HepG2 (cell line): ENCODE measurements around the gene C1orf74. TPM values are rescaled to one million over a fixed set of nuclear protein-coding genes. Genes with fewer than 3 reads are reported as not detected.

Experiments
- HDAC1 ChIP-seq: sonication (generic); formaldehyde crosslinking; IDR thresholded peaks from 2 replicates; pipeline ENCODE4 v1.5.1; 2020; ENCODE audit warnings: mild to moderate bottlenecking, missing genetic modification reagents
- MAFF ChIP-seq: IDR thresholded peaks from 2 replicates; pipeline ENCODE4 v1.6.1; 2011; ENCODE audit warnings: low read depth, low read length, improper control_type of control experiment
- MED13 ChIP-seq: sonication (generic); formaldehyde crosslinking; IDR thresholded peaks from 2 replicates; pipeline ENCODE4 v1.5.0; 2020; ENCODE audit warnings: missing genetic modification reagents
- SALL2 ChIP-seq: sonication (generic); formaldehyde crosslinking; IDR thresholded peaks from 2 replicates; pipeline ENCODE4 v1.8.1; 2023; ENCODE audit warnings: mild to moderate bottlenecking, missing genetic modification reagents, inconsistent platforms
- STAT5B ChIP-seq: sonication (generic); formaldehyde crosslinking; IDR thresholded peaks from 2 replicates; pipeline ENCODE4 v1.4.0; 2020; ENCODE audit warnings: missing genetic modification reagents
- ZEB1 ChIP-seq: IDR thresholded peaks from 2 replicates; pipeline ENCODE4 v1.6.1; 2012; ENCODE audit warnings: mild to moderate bottlenecking, low read depth, inconsistent platforms; ENCODE audit not compliant: insufficient replicate concordance
- ZFP37 ChIP-seq: sonication (generic); formaldehyde crosslinking; IDR thresholded peaks from 2 replicates; pipeline ENCODE4 v1.4.0; 2020; ENCODE audit warnings: missing genetic modification reagents, borderline replicate concordance
- ZFP90 ChIP-seq: sonication (generic); formaldehyde crosslinking; IDR thresholded peaks from 2 replicates; pipeline ENCODE4 v1.8.0; 2022; ENCODE audit warnings: missing genetic modification reagents, mild to moderate bottlenecking, inconsistent platforms, borderline replicate concordance
- ZNF530 ChIP-seq: sonication (generic); formaldehyde crosslinking; IDR thresholded peaks from 2 replicates; pipeline ENCODE4 v1.5.0; 2020; ENCODE audit warnings: low read depth, mild to moderate bottlenecking, missing genetic modification reagents
- ZNF598 ChIP-seq: sonication (generic); formaldehyde crosslinking; IDR thresholded peaks from 2 replicates; pipeline ENCODE4 v1.5.1; 2020; ENCODE audit warnings: mild to moderate bottlenecking, missing genetic modification reagents, borderline replicate concordance
- ZNF703 ChIP-seq: sonication (generic); formaldehyde crosslinking; IDR thresholded peaks from 2 replicates; pipeline ENCODE4 v1.5.1; 2020; ENCODE audit warnings: missing genetic modification reagents, mild to moderate bottlenecking, moderate library complexity, borderline replicate concordance
- ZNF737 ChIP-seq: sonication (generic); formaldehyde crosslinking; IDR thresholded peaks from 2 replicates; pipeline ENCODE4 v1.5.0; 2020; ENCODE audit warnings: missing genetic modification reagents, mild to moderate bottlenecking, borderline replicate concordance
- polyA plus RNA-seq, 8 experiments: library from polyadenylated mRNA; depleted of rRNA in 3 of 8; stranded (reverse) in 7 of 8; unstranded in 1 of 8; fragments of >200 nt; fragmentation: Illumina TruSeq in 4 of 8; extraction: Trizol in 4 of 8; gene quantifications; 2 replicates each; pipeline versions ENCODE4 v1.2.1 to v1.2.3, GENCODE V29; 2011 to 2016; ENCODE audit warnings: low read depth in 4 of 8, missing spikeins in 1 of 8, mixed read lengths in 1 of 8; ENCODE audit not compliant: insufficient read depth in 1 of 8
- total RNA-seq, 5 experiments: library from RNA; depleted of rRNA; stranded (reverse); fragments of >200 nt; fragmentation: Illumina TruSeq; extraction: Trizol; gene quantifications; 2 replicates each; pipeline ENCODE4 v1.2.3, GENCODE V29; 2016; ENCODE audit warnings: low read depth in 1 of 5
- TF ChIP-seq, protein P1 (sequence below), 2 experiments: sonication (generic) in 1 of 2; formaldehyde crosslinking in 1 of 2; IDR thresholded peaks; 2 replicates each; pipeline versions ENCODE4 v1.4.0 to v1.6.1; 2018 to 2020; ENCODE audit warnings: missing genetic modification reagents in 2 of 2, borderline replicate concordance in 1 of 2, low read depth in 1 of 2, mild to moderate bottlenecking in 1 of 2, missing biosample characterization in 1 of 2
- TF ChIP-seq, protein P2 (sequence below): sonication (generic); formaldehyde crosslinking; IDR thresholded peaks from 2 replicates; pipeline ENCODE4 v1.4.0; 2020; ENCODE audit warnings: missing genetic modification reagents
- TF ChIP-seq, protein P3 (sequence below): sonication (generic); formaldehyde crosslinking; IDR thresholded peaks from 2 replicates; pipeline ENCODE4 v1.5.0; 2020; ENCODE audit warnings: mild to moderate bottlenecking, missing genetic modification reagents
- TF ChIP-seq, protein P4 (sequence below): sonication (generic); formaldehyde crosslinking; conservative IDR thresholded peaks from 2 replicates; pipeline ENCODE4 v1.8.0; 2022; ENCODE audit warnings: missing genetic modification reagents
- TF ChIP-seq, protein P5 (sequence below): sonication (generic); formaldehyde crosslinking; IDR thresholded peaks from 2 replicates; pipeline ENCODE4 v1.4.0; 2020; ENCODE audit warnings: mild to moderate bottlenecking, missing genetic modification reagents

Gene C1orf74
- total and polyA plus RNA-seq, 2 of the 13 experiments (the other 11 are each of a cell fraction or from before 2014, with no cell fraction given), result 0.33 to 0.71 TPM

DNA sequence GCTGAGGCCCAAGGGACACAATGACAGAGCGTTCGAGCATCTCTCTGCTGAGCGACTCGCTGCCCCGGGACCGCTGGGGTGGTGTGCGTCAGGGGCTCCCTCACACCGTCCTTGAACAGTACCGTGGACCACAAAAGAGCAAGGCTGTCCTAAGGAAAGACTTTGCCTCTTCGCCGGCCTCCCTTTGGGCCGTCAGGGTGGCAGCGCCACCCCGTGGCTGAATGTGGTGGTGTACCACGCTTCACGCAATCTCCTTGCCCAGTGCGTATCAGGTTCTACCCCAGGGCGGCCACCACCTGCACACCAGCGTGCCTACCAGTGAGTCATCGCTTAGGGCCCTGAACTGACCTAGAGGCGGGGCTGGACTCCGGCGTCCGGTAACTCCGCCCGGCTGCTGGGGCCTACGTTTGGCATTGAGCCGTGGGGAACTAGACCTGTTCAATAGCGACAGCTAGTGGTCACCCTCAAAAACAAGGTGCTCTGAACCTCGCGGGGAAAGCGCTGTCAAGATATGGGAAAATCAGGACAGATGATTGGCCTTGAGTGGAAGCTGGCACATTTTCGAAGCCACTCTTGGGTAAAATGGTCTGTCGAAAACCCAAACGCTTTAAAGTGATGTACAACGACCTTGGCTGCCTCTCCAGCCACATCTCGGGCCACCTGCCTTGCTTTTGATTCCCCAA lies 36.6 kb downstream of the C1orf74 start (continued):
- TF ChIP-seq HDAC1 (CRISPR knock-in tag), result no peak
- no peak for TF ChIP-seq SALL2 (CRISPR knock-in tag)
- TF ChIP-seq MED13 (CRISPR knock-in tag), result no peak
- no peak for TF ChIP-seq ZNF530
- TF ChIP-seq ZFP90 (CRISPR knock-in tag), result peak; percentile 44; the same call in 1 of the 2 replicates
- 0 out of 2 replicates have a peak, but pooled peaks have one; percentile 89 for TF ChIP-seq ZNF598 (CRISPR knock-in tag)
- TF ChIP-seq, protein P1, sequence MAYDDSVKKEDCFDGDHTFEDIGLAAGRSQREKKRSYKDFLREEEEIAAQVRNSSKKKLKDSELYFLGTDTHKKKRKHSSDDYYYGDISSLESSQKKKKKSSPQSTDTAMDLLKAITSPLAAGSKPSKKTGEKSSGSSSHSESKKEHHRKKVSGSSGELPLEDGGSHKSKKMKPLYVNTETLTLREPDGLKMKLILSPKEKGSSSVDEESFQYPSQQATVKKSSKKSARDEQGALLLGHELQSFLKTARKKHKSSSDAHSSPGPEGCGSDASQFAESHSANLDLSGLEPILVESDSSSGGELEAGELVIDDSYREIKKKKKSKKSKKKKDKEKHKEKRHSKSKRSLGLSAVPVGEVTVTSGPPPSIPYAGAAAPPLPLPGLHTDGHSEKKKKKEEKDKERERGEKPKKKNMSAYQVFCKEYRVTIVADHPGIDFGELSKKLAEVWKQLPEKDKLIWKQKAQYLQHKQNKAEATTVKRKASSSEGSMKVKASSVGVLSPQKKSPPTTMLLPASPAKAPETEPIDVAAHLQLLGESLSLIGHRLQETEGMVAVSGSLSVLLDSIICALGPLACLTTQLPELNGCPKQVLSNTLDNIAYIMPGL (CRISPR knock-in tag; IDR thresholded peaks at IDR 0.05; ENCODE audit: borderline replicate concordance in 1 of 2, low read depth in 1 of 2), result peak; percentile 79 to 93
- no peak for TF ChIP-seq ZFP37 (CRISPR knock-in tag)
- TF ChIP-seq, protein P2, sequence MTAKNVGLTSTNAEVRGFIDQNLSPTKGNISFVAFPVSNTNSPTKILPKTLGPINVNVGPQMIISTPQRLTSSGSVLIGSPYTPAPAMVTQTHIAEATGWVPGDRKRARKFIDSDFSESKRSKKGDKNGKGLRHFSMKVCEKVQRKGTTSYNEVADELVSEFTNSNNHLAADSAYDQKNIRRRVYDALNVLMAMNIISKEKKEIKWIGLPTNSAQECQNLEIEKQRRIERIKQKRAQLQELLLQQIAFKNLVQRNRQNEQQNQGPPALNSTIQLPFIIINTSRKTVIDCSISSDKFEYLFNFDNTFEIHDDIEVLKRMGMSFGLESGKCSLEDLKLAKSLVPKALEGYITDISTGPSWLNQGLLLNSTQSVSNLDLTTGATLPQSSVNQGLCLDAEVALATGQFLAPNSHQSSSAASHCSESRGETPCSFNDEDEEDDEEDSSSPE (CRISPR knock-in tag), result peak; percentile 24; the same call in 1 of the 2 replicates
- TF ChIP-seq, protein P3, sequence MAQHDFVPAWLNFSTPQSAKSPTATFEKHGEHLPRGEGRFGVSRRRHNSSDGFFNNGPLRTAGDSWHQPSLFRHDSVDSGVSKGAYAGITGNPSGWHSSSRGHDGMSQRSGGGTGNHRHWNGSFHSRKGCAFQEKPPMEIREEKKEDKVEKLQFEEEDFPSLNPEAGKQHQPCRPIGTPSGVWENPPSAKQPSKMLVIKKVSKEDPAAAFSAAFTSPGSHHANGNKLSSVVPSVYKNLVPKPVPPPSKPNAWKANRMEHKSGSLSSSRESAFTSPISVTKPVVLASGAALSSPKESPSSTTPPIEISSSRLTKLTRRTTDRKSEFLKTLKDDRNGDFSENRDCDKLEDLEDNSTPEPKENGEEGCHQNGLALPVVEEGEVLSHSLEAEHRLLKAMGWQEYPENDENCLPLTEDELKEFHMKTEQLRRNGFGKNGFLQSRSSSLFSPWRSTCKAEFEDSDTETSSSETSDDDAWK (CRISPR knock-in tag), result no peak
- TF ChIP-seq ZNF703 (CRISPR knock-in tag), result no peak
- TF ChIP-seq, protein P4, sequence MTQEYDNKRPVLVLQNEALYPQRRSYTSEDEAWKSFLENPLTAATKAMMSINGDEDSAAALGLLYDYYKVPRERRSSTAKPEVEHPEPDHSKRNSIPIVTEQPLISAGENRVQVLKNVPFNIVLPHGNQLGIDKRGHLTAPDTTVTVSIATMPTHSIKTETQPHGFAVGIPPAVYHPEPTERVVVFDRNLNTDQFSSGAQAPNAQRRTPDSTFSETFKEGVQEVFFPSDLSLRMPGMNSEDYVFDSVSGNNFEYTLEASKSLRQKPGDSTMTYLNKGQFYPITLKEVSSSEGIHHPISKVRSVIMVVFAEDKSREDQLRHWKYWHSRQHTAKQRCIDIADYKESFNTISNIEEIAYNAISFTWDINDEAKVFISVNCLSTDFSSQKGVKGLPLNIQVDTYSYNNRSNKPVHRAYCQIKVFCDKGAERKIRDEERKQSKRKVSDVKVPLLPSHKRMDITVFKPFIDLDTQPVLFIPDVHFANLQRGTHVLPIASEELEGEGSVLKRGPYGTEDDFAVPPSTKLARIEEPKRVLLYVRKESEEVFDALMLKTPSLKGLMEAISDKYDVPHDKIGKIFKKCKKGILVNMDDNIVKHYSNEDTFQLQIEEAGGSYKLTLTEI, result no peak
- TF ChIP-seq MAFF, result no peak
- TF ChIP-seq STAT5B (CRISPR knock-in tag), result no peak
- TF ChIP-seq ZEB1, result no peak
- TF ChIP-seq, protein P5, sequence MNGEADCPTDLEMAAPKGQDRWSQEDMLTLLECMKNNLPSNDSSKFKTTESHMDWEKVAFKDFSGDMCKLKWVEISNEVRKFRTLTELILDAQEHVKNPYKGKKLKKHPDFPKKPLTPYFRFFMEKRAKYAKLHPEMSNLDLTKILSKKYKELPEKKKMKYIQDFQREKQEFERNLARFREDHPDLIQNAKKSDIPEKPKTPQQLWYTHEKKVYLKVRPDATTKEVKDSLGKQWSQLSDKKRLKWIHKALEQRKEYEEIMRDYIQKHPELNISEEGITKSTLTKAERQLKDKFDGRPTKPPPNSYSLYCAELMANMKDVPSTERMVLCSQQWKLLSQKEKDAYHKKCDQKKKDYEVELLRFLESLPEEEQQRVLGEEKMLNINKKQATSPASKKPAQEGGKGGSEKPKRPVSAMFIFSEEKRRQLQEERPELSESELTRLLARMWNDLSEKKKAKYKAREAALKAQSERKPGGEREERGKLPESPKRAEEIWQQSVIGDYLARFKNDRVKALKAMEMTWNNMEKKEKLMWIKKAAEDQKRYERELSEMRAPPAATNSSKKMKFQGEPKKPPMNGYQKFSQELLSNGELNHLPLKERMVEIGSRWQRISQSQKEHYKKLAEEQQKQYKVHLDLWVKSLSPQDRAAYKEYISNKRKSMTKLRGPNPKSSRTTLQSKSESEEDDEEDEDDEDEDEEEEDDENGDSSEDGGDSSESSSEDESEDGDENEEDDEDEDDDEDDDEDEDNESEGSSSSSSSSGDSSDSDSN (CRISPR knock-in tag), result peak; percentile 96
- TF ChIP-seq ZNF737 (CRISPR knock-in tag), result no peak
